HTR-8/SVneo (cell line): ENCODE measurements around the gene SELENOH.

Experiments
- DNase-seq: peaks from one replicate; pipeline ENCODE4 v3.0.0; 2011; ENCODE audit warnings: low spot score, mixed read lengths; ENCODE audit not compliant: insufficient read length
- FAIRE-seq: peaks from 2 replicates; lab custom pipeline; 2011; peaks lifted over from hg19 to GRCh38; lab: Jason Lieb, UNC

The SELENOH gene

GRCh38 chr11:57744357-57744756, 3.1 kb downstream of the SELENOH start:
- DNase-seq (no peak), FAIRE-seq (no peak)

DNA sequence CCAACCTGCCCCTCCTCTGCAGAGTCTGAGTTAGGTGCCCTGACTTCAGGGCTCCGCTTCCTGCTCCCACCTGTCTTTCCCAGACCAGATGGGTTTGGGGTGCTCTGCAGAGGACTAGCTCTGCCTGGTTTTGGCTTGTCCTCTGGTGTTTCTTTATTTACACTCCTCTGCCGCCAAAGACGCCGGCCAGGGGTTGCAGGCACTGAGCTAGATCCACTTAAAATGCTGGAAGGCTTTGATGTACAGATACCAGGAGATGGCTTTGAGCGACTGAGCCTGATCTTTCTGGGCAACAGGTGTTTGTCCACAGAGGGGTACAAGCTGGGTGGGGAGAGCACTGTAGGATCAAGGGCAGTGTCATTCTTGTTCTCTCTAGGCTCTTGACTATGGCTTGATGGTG, 3.9 kb downstream of the SELENOH start:
- FAIRE-seq (no peak), DNase-seq (no peak)

DNA sequence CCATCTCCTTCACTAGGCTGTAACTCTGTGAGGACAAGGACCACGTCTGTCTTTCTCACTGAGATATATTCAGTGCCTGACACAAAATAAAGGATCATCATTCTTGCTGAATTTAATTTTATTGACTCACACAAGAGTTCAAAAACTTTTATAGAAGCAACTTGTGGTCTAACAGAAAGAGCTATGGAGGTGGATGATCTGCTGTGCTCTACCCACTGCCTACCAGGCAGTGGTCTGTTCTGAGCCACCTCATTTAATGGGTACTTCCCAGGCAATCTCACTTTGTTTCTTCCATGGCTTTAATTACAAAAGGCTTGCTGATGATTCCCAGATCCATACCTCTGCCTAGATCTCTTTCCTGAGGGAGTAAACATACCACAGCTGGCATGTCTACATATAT, 5.6 kb downstream of the SELENOH start:
- FAIRE-seq: no peak
- DNase-seq: no peak

DNA sequence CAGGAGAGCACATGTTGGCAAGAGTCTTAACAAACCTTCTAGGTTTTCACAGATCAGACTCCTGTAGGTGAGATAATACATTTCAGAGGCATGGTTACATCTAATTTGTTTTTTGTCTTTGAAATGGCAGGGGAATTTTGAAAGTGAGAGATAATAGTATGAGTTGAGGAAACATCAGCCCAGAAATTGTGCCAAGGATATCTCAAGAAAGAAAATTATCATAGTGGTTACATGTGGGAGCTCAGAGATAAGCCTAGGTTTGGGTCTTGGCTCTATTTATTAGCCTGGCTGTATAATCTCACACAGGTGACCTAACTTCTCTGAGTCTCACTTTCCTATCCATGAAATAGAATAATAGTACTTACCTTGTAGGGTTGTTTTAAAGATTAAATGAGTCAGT, 9.9 kb downstream of the SELENOH start:
- DNase-seq (no peak), FAIRE-seq (no peak)

- peak; percentile 38 for DNase-seq
- no peak for FAIRE-seq
Observed at GRCh38 chr11:57751676-57752253, 10.5 kb downstream of the SELENOH start, which contains the start of gene BTBD18. Gene BTBD18 (minus strand): TSS chr11:57751819. CDS start chr11:57751188, 631 bp downstream.

DNA sequence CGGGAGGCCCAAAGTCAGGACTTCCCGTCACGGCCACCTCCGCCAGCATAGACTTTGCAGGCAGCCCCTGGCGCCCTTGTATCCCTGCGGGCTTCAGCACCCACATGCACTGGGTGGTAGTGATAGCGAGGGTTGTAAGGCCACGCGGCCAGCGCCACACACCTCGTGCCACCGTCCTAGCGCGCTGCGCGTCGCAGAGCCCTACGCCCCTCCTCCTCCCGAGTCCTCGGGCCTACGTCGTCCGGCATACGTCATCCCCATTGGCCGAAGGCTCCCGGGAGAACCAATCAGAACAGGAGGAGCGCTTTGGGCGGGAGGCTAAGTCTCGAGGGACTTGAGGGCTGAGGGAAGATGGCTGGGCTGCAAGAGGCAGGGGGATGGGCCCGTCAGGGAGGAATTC, 11.7 kb downstream of the SELENOH start:
- DNase-seq: no peak
- no peak for FAIRE-seq

DNA sequence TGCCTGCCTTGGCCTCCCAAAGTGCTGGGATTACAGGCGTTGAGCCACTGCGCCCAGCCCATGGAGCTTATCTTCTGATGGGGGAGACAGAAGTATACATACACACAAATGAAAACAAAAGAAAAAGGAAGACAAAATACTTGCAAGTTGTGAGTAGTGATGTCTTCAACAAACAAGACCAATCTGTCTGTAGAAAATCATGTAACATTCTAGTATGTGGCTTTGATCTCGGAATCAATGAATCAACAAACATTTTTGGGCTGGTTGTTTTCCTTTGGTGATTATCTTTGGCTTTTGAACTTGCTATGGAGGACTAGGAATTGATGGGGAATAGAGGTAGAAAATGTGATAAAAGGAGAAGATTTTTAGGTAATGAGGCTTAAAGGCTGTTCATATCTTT, 16.9 kb downstream of the SELENOH start:
- FAIRE-seq: no peak
- DNase-seq: no peak

GRCh38 chr11:57761301-57762234, 20.3 kb downstream of the SELENOH start, which contains the start of gene CTNND1:
Gene CTNND1 (plus strand): TSS chr11:57761802. CDS start chr11:57791479, 29,677 bp downstream.
- DNase-seq (peak; percentile 95), FAIRE-seq (no peak)

GRCh38 chr11:57762235-57762861, 21.1 kb downstream of the SELENOH start:
- FAIRE-seq (no peak), DNase-seq (no peak)

DNA sequence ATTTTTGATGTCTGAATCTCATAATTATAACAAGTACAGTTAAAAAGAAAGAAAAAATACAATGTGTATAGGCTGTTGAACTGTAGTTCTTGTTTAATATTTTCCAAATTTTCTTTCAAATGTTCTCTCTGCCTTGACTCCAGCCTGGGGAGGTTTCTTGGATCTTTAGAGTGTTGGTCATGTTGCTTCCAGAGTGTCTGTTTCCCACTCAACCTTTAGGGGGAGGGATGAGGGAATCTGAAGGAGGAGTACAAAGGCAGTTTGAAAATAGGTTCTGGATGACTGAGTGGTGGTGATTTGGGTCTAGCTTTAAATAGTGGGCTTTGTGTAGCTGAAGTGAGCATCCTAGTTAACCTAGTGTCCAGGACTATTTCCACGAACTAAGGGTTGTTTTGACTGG, 22.3 kb downstream of the SELENOH start:
- DNase-seq (no peak), FAIRE-seq (no peak)

- no peak for DNase-seq
Observed at GRCh38 chr11:57764021-57764420, 22.7 kb downstream of the SELENOH start.

DNA sequence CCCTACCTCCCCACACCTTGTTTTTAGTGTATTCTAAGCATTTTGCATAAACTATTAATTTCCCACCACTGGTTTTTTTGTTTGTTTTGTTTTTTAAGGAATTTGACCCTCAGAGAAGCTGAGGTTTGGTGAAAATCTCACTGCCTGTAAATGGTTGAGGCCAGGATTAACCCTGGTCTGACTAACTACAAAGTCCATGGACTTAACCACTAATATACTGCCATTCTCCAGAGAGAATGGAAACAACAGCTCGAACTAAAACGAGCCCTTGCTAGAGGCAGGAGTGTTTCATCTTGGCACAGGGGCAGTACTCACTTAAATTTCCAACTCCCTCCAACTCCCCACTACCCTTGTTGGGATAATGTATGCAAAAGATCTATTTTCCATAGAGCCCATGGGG, 23.3 kb downstream of the SELENOH start:
- FAIRE-seq (no peak), DNase-seq (no peak)

More at GRCh38 chr11:57764021-57764420, 22.7 kb downstream of the SELENOH start:
- FAIRE-seq: no peak

DNA sequence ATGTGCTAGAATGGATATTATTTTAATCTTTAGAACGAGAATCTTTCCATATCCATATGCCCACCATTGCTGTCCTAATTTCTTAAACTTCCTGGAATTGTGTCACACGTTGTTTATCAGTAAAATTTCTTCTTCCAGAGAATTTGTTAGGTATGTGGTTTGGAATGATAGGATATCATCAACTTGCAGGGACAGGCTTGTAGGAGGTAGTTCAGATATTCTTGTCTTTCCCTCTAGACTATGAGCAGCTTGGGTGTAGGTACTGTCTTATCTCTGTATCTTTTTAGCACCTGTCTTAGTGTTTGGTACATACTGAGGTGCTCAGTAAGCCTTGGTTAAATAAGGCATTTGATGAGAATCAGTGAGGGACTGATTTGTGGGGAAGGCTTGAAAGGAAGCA, 23.7 kb downstream of the SELENOH start:
- FAIRE-seq (no peak), DNase-seq (no peak)

DNA sequence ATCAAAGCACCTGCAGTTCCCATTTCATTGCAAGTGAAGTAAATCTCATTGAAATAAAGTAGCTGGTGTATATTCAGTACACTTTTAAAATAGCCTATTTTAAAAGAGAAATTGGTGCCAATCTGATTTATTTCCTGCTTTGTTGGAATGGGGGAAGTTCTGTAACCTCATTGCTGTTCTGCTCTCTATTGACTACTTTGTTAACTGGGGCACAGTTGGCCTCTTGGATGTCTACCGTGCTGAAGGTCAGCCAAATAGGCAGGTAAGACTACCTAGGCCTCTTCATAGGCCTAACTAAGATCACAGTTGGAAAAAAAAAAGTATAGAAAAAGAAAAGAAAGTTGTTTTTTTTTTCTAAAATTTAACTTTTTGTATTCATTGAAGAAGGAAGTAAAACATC, 29.5 kb downstream of the SELENOH start:
- DNase-seq (no peak), FAIRE-seq (no peak)

- FAIRE-seq: no peak
Observed at GRCh38 chr11:57771365-57771764, 30.1 kb downstream of the SELENOH start.

DNA sequence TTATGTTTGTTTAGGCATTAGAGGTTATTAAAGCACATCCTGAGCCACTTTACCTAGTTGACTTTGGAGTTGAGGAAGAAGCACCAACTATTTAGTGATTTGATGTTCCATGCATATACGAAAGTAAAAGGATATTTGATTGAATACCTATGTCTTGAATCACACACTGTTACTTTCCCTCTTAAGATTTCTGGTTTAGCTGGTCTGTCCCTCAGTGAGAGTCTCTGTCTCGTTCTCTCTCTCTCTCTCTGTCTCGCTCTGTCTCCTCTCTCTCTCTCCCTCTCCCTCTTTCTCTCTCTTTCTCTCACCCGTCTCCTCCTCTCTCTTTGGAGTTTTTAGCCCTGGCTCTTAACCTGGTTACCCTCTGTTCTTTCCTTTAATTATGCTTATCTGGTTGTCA, 31.3 kb downstream of the SELENOH start:
- DNase-seq (no peak), FAIRE-seq (no peak)

More at GRCh38 chr11:57771365-57771764, 30.1 kb downstream of the SELENOH start:
- no peak for DNase-seq

GRCh38 chr11:57773026-57773598, 31.8 kb downstream of the SELENOH start:
- DNase-seq (no peak), FAIRE-seq (no peak)

DNA sequence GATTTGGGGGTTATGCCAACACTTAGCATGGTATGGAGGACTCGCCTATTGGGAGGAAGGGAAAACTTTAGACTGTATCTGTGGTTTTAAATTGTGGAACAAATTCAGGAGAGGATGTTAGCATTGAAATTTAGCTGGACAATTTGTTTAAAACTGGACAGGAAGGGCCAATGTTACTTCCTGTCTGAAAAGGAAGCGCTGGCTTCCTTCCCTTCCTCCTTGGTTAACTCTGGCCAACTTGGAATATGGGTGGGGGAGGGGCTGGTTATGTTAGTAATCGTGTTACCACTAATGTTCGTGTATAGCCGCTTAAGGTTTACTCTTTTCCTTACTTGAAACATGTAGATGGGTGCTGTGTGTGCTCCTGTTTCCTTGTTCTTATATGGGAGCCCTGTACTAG, 34.2 kb downstream of the SELENOH start:
- DNase-seq: no peak
- FAIRE-seq: no peak

DNA sequence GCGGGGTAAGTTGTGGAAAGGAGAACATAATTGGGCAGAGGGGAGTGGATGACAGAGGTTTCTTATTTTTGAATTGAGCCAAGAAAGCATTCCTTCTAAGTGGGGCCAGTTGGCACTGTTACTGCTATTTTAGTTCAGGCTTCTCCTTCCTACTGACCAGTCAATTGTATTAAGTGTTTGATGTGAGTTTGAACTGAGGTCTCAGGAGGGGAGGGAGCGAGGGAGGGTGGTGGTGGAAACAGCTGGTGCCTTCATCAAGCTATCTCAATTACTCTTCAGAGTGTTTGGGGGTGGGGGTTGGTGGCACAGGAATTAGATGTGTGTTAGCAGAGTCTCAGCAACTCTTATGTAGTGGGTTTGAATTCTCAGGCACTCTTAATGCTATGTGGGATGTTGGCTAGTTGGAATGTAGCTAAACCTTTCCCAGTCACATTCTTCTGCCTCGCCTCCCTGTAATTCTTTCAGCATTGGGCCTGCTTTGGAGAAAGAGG, 34.8 kb downstream of the SELENOH start:
- DNase-seq (no peak), FAIRE-seq (no peak)

DNA sequence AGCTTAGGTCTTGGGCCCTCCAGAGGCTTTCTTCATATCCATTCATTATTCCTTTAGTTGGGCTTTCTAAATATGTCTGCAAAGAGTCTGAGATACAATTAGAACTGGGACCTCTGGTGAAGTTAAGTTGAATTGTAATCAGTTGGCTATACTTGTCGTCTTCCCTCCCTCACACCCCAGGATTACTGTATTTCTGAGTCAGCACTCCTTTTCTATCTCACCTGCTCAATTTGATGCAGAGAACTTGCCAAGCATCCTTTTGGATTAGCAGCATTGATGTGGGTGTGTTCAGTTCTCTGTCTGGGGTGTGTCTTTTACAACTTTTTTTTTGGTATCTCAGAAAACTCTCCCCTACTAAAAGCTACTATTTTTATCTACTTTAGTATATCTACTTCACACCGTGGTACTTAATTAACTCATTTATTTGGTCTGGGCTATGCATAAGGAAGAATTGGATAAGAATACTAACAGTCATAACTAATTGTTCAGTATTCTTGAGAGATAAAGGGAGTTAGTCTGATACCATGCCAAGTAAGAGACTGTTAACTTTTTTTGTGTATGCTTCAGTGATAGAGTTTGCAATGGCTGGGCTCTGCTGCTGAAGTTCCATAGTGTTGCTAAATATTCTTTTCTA, 35.4 kb downstream of the SELENOH start:
- no peak for FAIRE-seq

More for the DNA sequence above, 35.4 kb downstream of the SELENOH start:
- DNase-seq: no peak
